ENCODE measurements around the gene CRADD. TPM values are rescaled to one million over a fixed set of nuclear protein-coding genes. Genes with fewer than 3 reads are reported as not detected.

CRADD gene
- total RNA-seq, 6 donors from 2014 or later = 13.7 to 40.7 (median 29.0) TPM

- no peaks in the 10 kb centered on the region for H3K4me1 ChIP-seq
- TF ChIP-seq EP300 (IDR thresholded peaks at IDR 0.05) (no peak), POLR2A (IDR thresholded peaks at IDR 0.05) (no peak), POLR2AphosphoS5 (IDR thresholded peaks at IDR 0.05) (no peak), CTCF (IDR thresholded peaks at IDR 0.05) (no peak)
- DNase-seq = no peak
- no peaks in the 10 kb centered on the region for H3K36me3 ChIP-seq
- H3K9me3 ChIP-seq = peaks cover 3 to 14% (median 9%) of the 10 kb centered on the region in 4 donors
- no peak overlapping the region for H3K4me3 ChIP-seq
- H3K27me3 ChIP-seq = no peaks in the 10 kb centered on the region
- ATAC-seq (ENCODE audit: low FRiP score in 2 of 2) = no peak
- H3K27ac ChIP-seq = no peak overlapping the region
- 77 to 82% methylated on average over 7 of the region's 7 CpGs for WGBS, 2 donors
Measured at GRCh38 chr12:93939641-93940325, 262.6 kb downstream of the CRADD start.

GRCh38 chr12:93943780-93944179 is 266.6 kb downstream of the CRADD start:
- WGBS, 2 donors = 84 to 90% methylated on average over 2 of the region's 2 CpGs
- TF ChIP-seq POLR2A (IDR thresholded peaks at IDR 0.05) = no peak
- no peak for TF ChIP-seq CTCF (IDR thresholded peaks at IDR 0.05)
- TF ChIP-seq POLR2AphosphoS5 (IDR thresholded peaks at IDR 0.05) = no peak
- no peak for TF ChIP-seq EP300 (IDR thresholded peaks at IDR 0.05)
- Histone ChIP-seq H3K27me3 (no peaks in the 10 kb centered on the region), H3K9me3 (no peaks in the 10 kb centered on the region), H3K27ac (no peak overlapping the region), H3K4me3 (no peak overlapping the region), H3K4me1 (no peaks in the 10 kb centered on the region), H3K36me3 (no peaks in the 10 kb centered on the region)
- DNase-seq (no peak), ATAC-seq (ENCODE audit: low FRiP score in 2 of 2) (peak in 1 of 2 donors; percentile 83)

GRCh38 chr12:93944201-93944600 is 267.0 kb downstream of the CRADD start:
- no peak for DNase-seq
- Histone ChIP-seq H3K4me1 (no peaks in the 10 kb centered on the region), H3K27me3 (no peaks in the 10 kb centered on the region), H3K4me3 (no peak overlapping the region), H3K36me3 (no peaks in the 10 kb centered on the region), H3K9me3 (no peaks in the 10 kb centered on the region), H3K27ac (no peak overlapping the region)
- TF ChIP-seq EP300 (IDR thresholded peaks at IDR 0.05) = no peak
- TF ChIP-seq POLR2AphosphoS5 (IDR thresholded peaks at IDR 0.05) = no peak
- TF ChIP-seq CTCF (IDR thresholded peaks at IDR 0.05) = no peak
- no peak for TF ChIP-seq POLR2A (IDR thresholded peaks at IDR 0.05)
- ATAC-seq (ENCODE audit: low FRiP score in 2 of 2) = no peak
- 83 to 85% methylated on average over 8 of the region's 8 CpGs for WGBS, 2 donors

Small RNA genes lying within 50 kb of the gene (small RNA-seq; reads per million reads assigned to genes)
- gene RN7SL630P = 0 reads per million in 4 donors

Other genes with a start within 250 kb of the CRADD start
- 10 to 100 TPM in 5 of 6 donors, 1 to 10 TPM in 1; 10.0 to 78.1 (median 46.3) TPM for gene UBE2N, start 235.4 kb upstream of the CRADD start, total RNA-seq
- 10 to 100 TPM; 15.5 to 63.8 (median 36.7) TPM for gene MRPL42, start 209.9 kb upstream of the CRADD start, total RNA-seq
- 10 to 100 TPM; 18.3 to 63.0 (median 34.6) TPM for gene SOCS2, start 104.7 kb upstream of the CRADD start, total RNA-seq